ENCODE data around the gene HTRA2. TPM values are rescaled to one million over a fixed set of nuclear protein-coding genes. Genes with fewer than 3 reads are reported as not detected.

The HTRA2 gene
- total and polyA plus RNA-seq, 9 of the 15 experiments (the other 6 are each of a cell fraction or from before 2014, with no cell fraction given), result 54.2 to 71.2 (median 65.8) TPM

GRCh38 chr2:74502720-74503505 lies 26.8 kb upstream of the HTRA2 start (continued):
- TF ChIP-seq ZNF639 (CRISPR knock-in tag; conservative IDR thresholded peaks at IDR 0.05 in 1 of 2, IDR thresholded peaks at IDR 0.05 in 1 of 2) (0 out of 4 replicates have a peak, but pooled peaks of 1 of the 2 experiments have one; percentile 20), ETV1 (tag; conservative IDR thresholded peaks at IDR 0.05; ENCODE audit: low read depth) (peak; percentile 80), HMGXB4 (CRISPR knock-in tag; IDR thresholded peaks at IDR 0.05) (peak; percentile 51; the same call in 1 of the 2 replicates), ADNP (tag; IDR thresholded peaks at IDR 0.05) (no peak), ARID3B (CRISPR knock-in tag; IDR thresholded peaks at IDR 0.05; ENCODE audit: borderline replicate concordance) (no peak), RBM34 (IDR thresholded peaks at IDR 0.05; ENCODE audit: borderline replicate concordance, insufficient read depth, low read length) (peak; percentile 82; the same call in 1 of the 2 replicates), SREBF1 (IDR thresholded peaks at IDR 0.05; ENCODE audit: borderline replicate concordance, low read depth, low read length) (no peak), PHB (CRISPR knock-in tag; IDR thresholded peaks at IDR 0.05) (peak; percentile 64; the same call in 1 of the 2 replicates), LEF1 (IDR thresholded peaks at IDR 0.05) (peak; percentile 65), TFAP4 (CRISPR knock-in tag; IDR thresholded peaks at IDR 0.05; ENCODE audit: borderline replicate concordance) (peak; percentile 81), SAFB (IDR thresholded peaks at IDR 0.05; ENCODE audit: borderline replicate concordance, low read depth, low read length) (no peak; the same call in 1 of the 2 replicates), CBX5 (IDR thresholded peaks at IDR 0.05; ENCODE audit: borderline replicate concordance, low read depth) (no peak), SREBF2 (CRISPR knock-in tag; IDR thresholded peaks at IDR 0.05) (no peak), PTBP1 (IDR thresholded peaks at IDR 0.05; ENCODE audit: low read depth, low read length) (no peak), NELFE (IDR thresholded peaks at IDR 0.05; ENCODE audit: insufficient read depth, insufficient read length) (no peak)

Data from K562 (cell line).